Mesenteric fat pad (tissue), 1 donor: Measurements from ENCODE around the gene NEU3. TPM values are rescaled to one million over a fixed set of nuclear protein-coding genes. Genes with fewer than 3 reads are reported as not detected.
A peak's percentile ranks its signal among the peaks of the same experiment; 100 is the strongest.
"Not testable (repeated sequence)": the region's sequence is repeated elsewhere in the genome, so short reads cannot be mapped to it uniquely, and the experiment has no call there.

Experiments
- DNase-seq: peaks from one replicate; pipeline ENCODE4 v3.0.0-alpha.2; 2020; ENCODE audit warnings: low spot score
- total RNA-seq: library from RNA; stranded (reverse); fragmentation: NEBNext Ultra II Directional; extraction: Animal tissue kit (Norgen Biotek cat#: 25700); gene quantifications from one replicate; pipeline ENCODE4 v1.2.1, GENCODE V29; 2021
- donor health status: DM: yes; HTN: yes; CAD: no.

NEU3 gene
- total RNA-seq, 1 donor from 2014 or later, result 6.2 TPM

DNA sequence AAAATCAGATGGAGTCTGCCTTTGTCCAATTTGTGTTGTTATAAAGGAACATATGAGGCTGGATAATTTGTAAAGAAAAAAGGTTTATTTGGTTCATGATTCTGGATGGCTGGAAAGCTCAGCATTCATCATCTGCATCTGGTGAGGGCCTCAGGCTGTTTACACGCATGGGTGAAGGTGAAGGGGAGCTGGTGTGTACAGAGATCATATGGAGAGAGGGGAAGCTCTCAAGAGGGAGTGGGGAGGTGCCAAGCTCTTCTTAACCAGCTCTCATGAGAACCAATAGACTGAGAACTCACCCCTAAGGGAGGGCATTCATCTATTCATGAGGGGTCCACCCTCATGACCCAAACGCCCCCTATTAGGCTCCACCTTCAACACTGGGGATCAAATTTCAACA is 40.0 kb downstream of the NEU3 start:
- DNase-seq, result no peak

GRCh38 chr11:75029836-75030631 is 41.3 kb downstream of the NEU3 start:
- peak; percentile 39 for DNase-seq

DNA sequence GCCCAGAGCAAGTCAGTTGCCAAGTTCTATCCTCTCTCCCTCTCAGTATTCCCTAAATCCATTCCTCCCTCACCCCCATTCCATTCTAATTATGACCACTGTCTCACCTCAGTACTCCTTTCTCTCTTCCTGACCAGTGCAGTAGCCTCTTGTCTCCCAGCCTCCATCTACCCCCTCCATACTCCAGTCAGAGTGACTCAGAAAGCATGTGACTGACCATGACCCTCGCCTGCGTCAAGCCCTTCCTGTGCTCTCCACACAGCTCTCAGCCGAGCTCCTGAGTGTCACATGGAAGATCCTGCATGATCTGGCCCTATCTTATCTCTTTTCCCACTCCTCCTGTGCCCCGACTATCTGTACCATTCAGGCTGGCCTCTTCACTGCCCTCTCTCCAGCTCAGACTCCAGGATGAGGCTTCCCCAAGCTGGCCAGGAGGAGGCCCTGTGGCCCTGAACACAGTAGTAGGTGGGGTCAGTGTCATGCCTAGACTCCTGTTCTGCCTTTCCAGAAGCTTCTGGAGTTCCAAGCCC is 42.6 kb downstream of the NEU3 start:
- DNase-seq, result no peak

- DNase-seq, result no peak
Observed at GRCh38 chr11:75031771-75032549, 43.2 kb downstream of the NEU3 start.

DNA sequence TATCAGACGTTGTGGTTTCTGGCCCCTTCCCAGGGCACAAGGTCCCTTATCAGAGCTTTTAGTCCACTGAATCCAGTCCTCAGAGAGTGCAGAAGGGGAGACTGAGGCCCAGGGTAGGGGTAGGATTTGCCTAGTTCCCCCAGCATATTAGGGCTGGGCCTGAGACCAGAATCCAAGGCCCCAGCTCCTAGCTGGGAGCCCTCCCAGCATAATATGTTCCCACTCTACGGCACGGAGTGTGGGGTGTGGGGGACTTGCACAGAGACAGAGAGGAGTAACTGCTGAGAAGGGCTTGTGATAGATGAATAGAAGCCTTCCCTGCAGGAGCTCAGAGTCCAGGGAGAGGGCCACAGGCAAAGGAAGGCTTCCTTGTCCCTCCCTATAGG is 43.8 kb downstream of the NEU3 start:
- DNase-seq, result no peak

DNA sequence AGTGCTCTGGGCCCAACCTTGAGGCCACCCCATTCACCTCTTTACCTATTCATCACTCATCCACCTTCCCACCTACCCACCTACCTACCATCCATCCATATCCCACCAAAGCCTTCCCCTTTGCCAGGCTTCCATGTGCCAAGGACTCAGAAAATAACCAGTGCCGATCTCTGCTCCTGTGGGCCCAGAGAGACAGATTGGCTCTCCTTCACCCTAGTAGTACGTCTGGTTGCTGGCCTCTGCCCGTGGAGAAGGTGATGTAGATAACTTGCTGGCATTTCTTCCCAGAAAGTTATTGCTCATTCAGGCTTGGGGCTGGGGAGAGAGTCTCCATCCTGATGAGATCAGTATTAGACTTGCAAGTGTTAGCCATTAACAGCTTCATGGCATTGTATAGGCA is 45.2 kb downstream of the NEU3 start:
- no peak for DNase-seq

GRCh38 chr11:75035256-75035655 is 46.5 kb downstream of the NEU3 start:
- DNase-seq, result no peak

DNA sequence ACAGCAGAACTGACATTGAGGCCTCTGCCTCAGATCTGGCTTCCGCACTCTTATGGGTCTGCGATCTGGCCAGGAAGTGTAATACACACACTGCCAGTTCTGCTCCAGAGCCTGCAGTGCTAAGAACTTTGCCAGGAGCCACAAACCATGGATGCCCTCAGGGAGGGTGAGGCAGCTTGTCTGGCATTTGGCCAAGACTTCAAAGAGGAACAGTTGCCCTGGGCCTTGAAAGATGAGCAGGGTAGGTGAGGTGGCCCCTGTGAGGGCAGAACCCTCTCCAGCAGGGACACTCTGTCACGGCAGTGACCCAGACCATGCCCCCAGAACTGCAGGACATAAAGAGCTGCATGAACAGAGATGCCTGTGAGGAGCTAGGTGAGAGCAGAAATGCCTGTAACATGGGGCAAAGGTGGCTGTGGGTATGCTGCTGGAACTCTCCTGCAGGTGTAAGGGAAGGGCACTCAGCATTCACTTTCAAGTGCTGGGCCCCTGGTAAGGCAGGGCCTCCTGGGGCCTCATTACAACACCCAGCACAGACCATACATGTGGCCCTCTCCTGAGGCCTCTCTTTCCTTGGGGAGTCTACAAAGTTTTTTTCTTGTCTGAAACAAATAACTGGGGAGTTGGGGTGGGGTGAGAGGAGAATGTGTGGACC is 47.3 kb downstream of the NEU3 start:
- DNase-seq, result peak; percentile 69

- DNase-seq, result peak; percentile 67
Observed at GRCh38 chr11:75040167-75040770, 51.5 kb downstream of the NEU3 start.

GRCh38 chr11:75041263-75041662 is 52.5 kb downstream of the NEU3 start:
- no peak for DNase-seq

- DNase-seq, result not testable (repeated sequence)
Observed at GRCh38 chr11:75041821-75042220, 53.1 kb downstream of the NEU3 start.

DNA sequence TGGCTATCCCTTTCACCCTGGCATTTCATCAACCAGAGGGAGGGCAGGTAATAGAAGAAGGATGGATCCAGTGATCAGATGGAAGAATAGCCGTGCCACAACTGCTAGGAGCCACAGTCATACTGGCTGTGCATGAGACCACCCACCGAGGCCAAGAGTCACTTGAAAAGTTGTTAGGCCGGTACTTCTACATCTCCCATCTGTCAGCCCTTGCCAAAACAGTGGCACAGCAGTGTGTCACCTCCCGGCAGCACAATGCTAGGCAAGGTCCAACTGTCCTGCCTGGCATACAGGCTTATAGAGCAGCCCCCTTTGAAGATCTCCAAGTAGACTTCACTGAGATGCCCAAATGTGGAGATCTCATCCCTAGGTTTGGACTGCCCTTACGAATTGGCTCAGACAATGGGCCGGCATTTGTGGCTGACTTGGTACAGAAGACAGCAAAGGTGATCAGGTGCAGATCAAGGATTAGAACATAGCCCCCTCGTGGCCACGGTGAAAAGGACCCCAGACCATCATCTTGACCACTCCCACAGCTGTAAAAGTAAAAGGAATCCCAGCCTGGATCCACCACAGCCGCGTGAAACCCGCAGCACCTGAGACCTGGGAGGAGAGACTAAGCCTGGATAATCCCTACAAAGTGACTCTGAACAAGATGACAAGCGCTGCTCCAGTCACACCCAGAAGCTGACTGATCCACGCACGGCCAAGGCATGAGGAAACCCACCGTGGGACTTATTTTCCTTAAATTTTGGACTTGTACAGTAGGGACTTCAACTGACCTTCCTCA is 55.8 kb downstream of the NEU3 start:
- DNase-seq, result not testable (repeated sequence)

- not testable (repeated sequence) for DNase-seq
Observed at GRCh38 chr11:75046668-75047067, 57.9 kb downstream of the NEU3 start.

DNA sequence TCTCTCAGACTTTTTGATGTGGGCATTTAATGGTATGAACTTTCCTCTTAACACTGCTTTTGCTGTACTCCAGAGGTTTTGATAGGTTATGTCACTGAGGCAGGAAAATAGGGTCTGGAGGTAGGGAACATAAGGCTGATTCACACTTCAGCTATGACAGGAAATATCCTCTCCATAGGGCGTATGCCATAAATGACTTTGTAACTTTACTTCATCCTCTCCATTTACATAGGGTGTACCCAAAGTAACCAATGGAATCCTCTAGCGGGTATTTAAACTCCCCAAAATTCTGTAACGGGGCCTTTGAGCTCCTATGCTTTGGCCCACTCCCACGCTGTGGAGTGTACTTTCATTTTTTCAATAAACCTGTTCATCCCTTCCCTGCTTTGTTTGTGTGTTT is 58.5 kb downstream of the NEU3 start:
- no peak for DNase-seq

DNA sequence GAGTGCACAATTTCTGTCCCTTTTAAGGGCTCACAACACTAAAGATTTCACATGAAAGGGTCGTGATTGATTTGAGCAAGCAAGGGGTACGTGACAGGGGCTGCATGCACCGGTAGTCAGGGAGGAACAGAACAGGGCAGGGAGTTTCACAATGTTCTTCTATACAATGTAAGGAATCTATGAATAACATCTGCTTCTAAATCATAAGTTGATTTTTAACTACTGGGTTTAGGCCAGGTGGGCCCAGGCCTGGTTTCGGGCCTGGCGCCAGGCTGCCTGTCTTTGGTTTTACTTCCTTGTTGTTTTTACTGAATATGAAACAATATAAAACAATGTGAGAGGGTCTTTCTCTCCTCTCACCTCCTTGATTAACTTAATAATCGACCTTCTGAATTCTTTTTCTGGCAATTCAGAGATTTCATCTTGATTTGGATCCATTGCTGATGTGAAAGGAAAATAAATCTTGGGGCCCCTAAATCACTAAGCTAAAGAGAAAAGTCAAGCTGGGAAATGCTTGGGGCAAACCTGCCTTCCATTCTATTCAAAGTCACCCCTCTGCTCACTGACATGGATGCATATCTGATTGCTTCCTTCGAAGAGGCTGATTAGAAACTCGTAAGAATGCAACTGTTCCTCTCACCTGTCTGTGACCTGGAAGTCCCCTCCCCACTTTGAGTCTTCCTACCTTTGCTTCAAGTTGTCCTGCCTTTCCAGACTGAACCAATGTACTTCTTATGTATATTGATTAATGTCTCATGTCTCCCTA is 61.0 kb downstream of the NEU3 start:
- not testable (repeated sequence) for DNase-seq

GRCh38 chr11:75050516-75050915 is 61.8 kb downstream of the NEU3 start:
- no peak for DNase-seq

DNA sequence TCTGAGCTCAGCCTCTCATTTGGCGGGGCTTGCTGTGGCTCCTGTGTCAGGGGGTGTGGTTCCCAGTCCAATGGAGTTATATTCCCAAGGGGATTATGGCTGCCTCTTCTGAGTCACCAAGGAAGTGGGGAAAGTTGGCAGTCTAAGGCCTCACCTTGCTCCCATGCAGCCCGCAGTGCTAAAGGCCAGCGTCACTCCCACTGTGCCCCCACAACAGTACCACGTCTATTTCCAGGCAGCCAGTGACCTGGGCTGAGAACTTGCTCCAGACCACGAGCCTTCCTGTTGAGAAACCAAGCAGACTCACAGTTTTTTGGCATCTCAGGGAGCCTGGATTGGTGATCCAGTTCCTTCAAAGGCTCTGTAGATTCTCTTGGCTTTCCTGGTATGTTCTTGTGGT is 62.3 kb downstream of the NEU3 start:
- DNase-seq, result no peak

DNA sequence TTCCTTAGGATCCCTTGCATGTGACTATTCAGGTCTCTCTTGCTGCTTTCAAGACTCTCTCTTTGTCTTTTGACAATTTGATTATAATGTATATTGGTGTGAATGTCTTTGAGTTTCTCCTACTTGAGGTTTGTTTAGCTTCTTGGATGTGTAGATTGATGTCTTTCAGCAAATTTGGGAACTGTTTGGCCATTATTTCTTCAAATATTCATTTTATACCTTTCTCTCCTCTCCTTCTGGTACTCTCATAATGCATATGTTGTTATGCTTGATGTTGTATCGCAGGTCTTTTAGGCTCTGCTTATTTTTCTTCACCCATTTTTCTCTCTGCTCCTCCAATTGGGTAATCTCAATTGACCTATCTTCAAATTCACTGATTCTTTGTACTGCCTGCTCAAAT is 63.7 kb downstream of the NEU3 start:
- DNase-seq, result no peak

GRCh38 chr11:75055511-75055910 is 66.8 kb downstream of the NEU3 start:
- DNase-seq, result no peak

- DNase-seq, result no peak
Observed at GRCh38 chr11:75056814-75057213, 68.1 kb downstream of the NEU3 start.
